Measurements from ENCODE around the gene SMTNL2.

Gene SMTNL2

GRCh38 chr17:4545217-4545951 is 38.9 kb upstream of the SMTNL2 start:
- DNase-seq (ENCODE audit: low spot score): no peak

DNA sequence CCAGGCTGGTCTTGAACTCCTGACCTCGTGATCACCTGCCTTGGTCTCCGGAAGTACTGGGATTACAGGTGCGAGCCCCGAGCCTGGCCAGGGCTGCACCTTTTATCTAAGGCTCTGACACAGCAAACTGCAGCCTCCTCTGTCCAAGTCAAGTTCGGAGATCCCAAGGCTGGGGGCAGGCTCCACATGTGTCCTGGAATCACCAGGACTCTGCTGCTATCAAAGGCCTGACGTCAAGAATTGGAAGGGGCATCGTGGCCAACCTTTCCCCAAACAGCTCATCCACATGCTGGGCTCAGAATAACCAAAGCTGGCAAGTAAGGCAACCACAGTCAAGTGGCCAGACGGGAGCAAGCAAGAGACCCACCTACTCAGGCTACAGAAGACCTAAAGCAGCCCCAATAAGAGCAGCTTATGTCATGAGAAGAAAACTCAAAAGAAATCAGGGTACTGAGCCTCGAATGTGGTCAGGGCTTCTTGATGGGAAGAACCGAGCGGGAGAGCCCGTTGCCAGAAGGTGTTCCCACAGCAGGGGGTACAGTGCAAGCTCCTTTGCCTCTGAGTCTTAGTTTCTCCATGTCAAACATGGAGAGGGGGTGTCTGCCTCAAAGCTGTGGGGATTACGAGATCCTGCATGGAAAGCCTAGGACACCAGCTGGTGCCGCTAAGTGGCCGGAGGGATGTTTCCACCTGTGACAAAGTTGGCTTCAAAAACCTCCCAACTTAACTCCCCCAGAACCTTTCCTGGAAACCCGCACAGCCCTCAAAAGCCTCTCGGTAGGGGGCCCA is 37.0 kb upstream of the SMTNL2 start:
- no peak for DNase-seq (ENCODE audit: low spot score)

DNA sequence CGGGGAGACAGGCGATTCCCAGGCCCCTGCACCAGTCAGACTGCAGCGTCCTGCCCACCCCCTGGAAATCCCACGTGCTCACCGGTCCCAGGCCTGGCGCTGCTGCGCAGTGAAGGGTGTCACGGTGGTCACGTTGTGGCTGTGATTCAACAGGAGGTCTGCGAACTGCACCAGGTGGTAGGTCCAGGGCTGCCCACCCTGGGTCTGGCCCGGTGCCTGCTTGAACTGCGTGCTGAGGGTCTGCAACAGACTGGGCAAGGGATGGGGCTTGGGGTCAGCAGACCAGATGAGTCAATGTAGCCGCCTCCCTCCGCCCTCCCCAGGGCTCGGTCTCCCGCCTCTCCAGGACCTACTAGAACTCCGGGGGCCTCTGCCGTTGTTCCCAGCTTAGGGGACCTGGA is 36.3 kb upstream of the SMTNL2 start:
- DNase-seq (ENCODE audit: low spot score): no peak

DNA sequence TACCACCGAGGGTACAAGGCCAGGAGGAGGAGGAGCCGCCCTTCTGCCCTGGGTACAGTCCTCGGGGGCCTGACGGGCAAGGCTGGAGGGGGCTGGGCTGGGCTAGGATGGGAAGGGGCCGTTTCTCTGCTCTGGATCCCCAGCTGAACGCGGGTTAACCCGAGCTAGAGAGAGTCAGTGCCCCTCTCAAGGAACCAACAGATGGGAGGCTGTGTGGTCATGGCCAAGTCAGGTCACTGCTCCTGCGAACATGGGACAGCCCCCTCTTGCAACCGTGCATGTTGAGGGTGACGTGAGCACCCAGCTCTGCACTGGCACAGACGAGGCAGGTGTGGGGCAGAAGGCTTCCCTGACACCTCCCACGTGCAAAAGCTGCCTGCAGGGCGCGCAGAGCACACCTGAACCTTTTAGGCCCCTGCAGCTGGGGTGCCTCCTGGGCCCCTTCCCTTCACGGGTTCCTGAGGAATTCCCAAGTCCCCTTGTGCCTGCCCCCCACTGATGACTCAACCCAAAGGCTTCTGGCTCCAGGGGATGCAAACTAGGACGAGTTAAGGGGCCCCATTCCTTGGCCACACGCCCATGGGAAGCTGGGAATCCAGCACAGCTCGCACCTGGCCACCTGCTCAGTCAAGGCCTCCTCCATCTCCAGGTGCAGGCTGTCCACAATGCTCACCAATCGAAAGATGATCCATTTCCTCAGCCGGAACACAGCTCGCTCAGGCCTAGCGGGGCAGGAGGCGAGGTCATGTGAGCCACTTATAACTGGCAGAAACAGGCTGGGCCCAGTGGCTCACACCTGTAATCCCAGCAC is 35.4 kb upstream of the SMTNL2 start:
- no peak for DNase-seq (ENCODE audit: low spot score)

GRCh38 chr17:4549781-4550533 is 34.4 kb upstream of the SMTNL2 start:
- no peak for DNase-seq (ENCODE audit: low spot score)

- no peak for DNase-seq (ENCODE audit: low spot score)
Observed at GRCh38 chr17:4550534-4551039, 33.7 kb upstream of the SMTNL2 start.

GRCh38 chr17:4551141-4551540 is 33.2 kb upstream of the SMTNL2 start:
- DNase-seq (ENCODE audit: low spot score): no peak

GRCh38 chr17:4551796-4552525 is 32.4 kb upstream of the SMTNL2 start:
- no peak for DNase-seq (ENCODE audit: low spot score)

GRCh38 chr17:4553669-4554068 is 30.7 kb upstream of the SMTNL2 start:
- DNase-seq (ENCODE audit: low spot score): no peak

DNA sequence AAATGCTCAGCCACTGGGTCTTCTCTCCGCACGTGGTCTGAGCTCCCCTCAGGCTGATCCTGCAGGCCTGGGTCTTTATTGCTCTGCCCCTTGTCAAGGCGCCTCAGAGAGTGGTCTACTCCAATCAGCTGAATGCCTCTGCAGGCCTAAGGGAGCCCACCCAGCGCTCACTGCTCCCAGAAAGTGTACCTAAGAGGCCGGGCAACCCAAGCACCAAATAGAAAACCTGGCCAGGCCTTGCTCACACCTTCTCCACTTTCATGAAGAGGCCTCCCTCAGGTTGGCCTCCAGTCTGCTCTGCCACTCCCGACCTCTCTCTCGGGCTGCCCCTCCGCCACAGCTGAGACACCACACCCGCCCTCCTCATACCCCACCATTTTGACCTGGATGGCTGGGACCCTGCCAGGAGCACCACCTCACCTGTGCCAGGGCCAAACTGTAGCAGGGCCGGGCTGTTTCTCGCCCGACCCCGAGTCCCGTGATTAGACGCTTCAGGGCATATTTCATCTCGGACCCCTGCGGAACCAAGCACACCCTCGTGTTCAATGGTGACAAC is 29.8 kb upstream of the SMTNL2 start:
- DNase-seq (ENCODE audit: low spot score): no peak

GRCh38 chr17:4554997-4555799 is 29.1 kb upstream of the SMTNL2 start, which contains the start of gene MYBBP1A:
MYBBP1A (minus strand) TSS chr17:4555384; CDS start chr17:4555324, 60 bp downstream.
- DNase-seq (ENCODE audit: low spot score): peak; percentile 97

DNA sequence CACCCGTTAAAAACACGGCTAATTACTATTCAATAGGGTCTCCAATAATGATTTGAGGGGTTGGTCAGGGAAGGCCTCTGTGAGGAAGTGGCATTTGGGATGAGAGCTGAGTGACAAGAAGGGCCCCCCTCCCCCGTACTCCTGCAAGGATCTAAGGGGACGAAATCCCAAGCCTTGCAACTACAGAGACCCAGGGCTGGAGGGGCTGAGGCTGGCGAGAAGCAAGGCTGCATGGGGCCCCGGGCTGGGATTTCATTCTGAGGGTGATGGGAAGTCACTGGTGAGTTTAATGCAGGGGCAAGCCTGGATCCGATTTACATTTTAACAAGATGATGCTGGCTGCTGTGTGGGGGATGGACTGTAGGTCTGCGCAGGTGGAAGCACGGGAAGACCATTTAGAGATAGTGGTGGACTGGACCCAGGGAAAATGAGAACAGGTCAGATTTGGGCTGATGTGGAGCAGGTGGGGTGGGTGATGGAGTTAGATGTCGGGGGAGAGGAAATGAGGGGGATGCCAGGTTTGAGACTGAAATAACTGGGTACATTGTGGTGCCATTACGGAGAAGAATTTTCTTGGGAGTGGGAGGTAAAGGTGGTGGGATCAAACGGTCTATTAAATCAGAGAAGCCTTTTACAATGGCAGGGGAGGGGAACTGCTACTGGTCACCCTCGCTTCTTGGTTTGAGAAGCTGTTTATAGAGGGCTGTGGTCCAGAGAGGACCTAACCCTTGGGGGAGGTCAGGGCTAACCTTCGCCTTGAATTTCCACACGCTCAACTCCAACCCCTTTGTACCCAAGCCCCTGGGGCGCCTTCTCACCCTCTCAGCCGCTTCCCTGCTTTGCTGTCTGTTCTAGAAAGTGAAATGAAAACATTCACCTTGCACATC is 28.2 kb upstream of the SMTNL2 start:
- no peak for DNase-seq (ENCODE audit: low spot score)

DNA sequence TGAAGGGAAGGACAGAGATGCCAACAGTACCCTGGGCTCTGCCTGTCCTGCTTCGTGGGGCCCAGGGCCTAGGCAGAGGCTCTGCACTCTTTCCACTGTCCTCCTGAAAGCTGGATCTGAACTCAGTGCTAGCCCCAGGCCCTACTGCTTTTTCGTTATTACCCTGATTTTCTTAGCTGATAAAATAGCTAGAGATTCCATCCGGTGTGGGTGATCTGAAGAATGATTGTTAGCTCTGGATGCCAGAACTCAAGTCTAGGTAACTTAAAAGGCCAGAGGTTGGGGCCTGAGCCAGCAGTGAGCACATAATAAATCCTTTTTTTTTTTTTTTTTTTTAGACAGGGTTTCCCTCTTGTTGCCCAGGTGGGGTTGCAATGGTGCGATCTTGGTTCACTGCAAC is 27.3 kb upstream of the SMTNL2 start:
- DNase-seq (ENCODE audit: low spot score): no peak

DNA sequence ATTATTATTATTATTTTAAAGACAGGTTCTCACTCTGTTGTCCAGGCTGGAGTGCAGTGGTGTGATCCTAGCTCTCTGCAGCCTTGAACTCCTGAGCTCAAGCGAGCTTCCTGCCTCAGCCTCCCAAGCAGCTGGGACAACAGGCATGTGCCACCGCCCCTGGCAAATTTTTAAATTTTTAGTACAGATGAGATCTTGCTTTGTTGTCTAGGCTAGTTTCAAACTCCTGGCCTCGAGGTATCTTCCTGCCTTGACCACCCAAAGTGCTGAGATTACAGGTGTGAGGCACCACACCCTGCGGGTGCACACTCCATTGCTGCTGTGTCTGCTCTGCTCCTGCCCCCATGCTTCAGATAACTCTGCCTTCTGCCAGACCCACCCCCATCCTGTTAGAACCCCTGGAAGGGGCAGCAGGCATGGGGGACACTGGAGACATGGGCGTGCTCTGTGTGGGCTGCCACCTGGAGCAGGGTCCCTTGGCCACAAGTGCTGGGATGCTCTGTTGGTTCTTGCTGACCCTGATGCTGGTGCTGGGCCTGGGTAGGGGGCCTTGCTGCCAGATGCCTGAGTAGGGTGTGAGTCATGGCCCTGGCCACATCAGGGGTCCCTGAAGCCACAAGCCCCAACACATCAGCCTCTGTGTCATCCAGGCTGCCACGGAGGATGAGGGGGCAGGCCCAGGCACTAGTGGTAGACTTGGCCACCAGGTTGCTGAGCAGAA is 26.5 kb upstream of the SMTNL2 start:
- DNase-seq (ENCODE audit: low spot score): no peak

GRCh38 chr17:4558347-4558971 is 25.9 kb upstream of the SMTNL2 start:
- no peak for DNase-seq (ENCODE audit: low spot score)

DNA sequence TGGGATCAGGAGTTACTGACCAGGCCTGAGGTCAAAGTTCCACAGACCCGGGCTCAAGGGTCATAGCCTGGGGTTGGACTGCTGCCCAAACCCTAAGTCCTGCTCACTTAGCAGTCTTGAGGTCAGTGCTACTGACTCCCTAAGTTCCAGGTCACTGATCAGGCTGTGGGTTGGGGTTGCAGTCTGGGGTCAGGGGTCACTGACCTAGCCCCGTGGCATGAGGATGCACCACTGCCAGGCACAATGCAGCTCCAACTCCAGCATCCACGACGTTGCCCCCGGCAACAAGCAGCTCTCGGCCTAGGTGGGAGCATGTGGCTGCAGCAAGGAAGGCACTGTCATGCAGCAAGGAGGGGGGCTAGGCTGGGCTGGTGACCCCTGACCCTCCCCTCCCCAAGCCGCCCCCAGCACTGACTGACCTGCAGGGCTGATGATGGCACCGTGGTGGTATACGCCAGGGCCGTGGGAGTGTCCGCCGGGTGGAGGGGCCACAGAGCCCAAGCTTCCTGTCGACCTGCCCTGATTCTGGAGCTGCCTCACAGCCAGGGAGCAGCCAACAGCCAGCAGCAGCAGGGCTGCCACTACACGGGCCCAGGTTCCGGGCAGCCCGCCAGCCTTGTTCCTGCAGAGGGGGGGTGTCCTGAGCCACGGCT is 25.1 kb upstream of the SMTNL2 start:
- no peak for DNase-seq (ENCODE audit: low spot score)

DNA sequence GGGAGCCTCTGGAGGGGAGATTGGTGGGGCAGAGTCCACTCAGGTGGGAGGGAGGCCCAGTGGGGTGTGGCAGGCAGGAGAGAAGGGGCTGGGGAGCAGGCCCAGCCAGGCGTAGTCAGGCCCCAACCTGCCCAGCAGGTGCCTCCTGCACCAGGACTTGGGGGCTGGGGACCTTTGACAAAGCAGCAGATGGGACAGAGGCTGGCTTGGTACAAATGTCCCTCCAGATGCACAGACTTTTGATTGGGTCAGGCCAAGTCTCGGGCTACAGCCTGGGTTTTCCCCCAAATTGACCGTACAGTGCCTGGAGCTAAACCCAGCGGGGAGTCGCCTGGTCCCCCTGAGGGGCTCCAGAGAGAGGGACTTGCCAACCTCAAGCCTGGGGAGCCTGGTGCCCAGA is 24.4 kb upstream of the SMTNL2 start:
- no peak for DNase-seq (ENCODE audit: low spot score)

All from CD4-positive, alpha-beta T cell treated with Interleukin-15 for 4 hours (primary cell).